ENCODE measurements around the gene YIPF4.
"Not testable (repeated sequence)": the region's sequence is repeated elsewhere in the genome, so short reads cannot be mapped to it uniquely, and the experiment has no call there.

Gene YIPF4

DNA sequence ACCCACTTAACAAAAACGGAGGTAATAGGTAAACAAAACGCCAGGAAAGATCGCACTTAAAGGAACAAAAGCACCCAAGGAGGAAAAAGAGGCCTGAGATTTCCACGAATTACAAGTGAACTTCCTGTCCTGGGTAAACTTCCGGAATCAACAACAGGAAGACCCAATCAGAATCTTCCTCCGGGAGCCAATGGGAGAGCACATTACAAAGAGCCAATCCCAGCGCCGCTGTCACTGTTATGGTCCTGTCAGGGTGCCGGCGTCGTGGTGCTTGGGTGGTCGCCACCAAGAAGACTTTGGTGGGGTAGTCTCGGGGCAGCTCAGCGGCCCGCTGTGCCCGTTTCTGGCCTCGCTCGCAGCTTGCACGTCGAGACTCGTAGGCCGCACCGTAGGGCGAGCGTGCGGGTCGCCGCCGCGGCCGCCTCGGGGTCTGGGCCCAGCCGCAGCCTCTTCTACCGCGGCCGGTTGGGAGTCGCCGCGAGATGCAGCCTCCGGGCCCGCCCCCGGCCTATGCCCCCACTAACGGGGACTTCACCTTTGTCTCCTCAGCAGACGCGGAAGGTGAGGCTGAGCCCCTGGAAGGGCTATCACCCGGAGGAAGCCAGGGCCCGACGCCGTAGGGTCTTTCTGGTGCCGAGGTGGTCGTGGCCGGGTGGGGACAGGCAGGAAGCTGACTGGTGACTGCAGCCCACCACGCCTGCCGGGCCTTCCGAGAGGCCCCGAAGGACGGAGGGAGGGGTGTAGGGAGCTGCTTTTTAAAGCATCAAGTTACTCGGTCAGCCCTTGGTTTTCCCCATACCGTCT is at the start of gene YIPF4:
Gene YIPF4, plus strand, starts transcription at position 231 of the 804 bp plus-strand sequence. Its CDS starts 252 bp downstream, at position 483.
- peak; percentile 94 for DNase-seq

DNA sequence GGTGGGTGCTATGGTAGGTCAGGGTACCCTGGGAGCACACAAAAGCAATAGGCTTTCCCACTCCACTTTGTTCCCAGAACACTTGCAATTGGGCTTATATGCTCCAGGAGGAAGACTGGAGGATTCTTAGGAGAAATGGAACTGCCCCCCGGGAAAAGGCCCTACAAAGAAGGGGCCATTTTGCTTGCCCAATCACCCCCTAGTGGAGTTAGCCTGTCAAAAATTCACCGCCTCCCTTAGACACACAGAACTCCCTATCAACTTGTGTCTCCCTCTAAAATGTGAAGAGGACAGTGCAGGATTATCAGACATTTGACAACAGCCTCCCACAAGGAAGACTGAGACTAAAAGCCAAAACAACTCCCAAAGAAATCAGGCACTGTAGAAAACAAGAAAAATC is 49.5 kb upstream of the YIPF4 start:
- DNase-seq = no peak

DNA sequence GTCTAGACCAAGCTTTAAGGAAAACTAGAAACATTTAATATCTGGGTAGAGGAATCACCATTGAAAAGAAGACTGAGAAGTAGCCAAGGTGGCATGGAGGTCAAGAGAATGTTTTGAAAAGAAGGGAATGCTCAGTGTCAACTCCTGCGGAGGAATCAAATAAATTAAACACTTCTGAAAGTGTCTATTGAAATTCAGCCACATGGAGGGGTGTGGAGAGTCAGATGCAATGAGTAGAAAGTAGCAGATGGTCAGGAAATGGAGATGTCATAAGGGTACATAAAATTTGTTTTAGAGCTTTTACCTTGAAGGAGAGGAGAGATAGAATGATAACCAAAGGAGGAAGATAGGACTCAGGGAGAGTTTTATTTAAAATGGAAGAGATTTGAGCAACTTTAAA is 48.1 kb upstream of the YIPF4 start:
- DNase-seq = no peak

DNA sequence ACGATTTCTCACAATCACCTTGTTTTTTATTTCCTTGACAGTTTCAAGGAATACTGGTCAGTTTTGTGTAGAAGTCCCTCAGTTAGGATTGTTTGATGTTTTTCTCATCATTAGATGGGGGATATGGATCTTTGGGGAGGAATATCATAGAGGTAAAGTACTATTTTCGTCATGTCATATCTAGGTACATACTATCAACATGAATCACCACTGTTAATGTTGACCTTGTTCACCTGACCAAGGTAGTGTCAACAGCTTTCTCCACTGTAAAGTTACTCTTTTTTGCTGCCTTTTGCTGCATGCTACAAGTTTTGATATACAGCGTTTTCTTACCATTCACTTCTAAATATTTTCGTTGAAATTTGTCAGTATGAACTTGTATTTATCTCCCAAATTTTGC is 45.7 kb upstream of the YIPF4 start:
- DNase-seq = no peak

DNA sequence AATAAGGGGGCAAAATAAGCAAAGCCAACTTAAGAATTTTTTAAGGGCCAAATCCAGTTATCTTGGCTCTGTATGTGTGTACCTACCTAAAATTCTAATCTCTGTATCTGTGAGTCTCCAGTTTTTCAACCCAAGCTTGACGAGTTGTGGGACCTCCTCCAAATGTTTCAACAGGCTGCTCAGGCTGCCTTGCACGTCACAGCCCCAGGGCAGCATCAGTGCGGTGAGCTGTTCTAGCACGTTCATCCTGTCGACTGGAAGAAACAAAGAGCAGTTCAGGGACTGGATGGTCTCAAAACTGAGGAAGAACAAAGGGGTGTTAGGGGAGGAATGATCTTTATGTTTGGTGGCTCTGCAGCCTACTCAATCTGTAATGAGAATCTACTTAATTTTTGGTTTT is 42.4 kb upstream of the YIPF4 start:
- no peak for DNase-seq

DNA sequence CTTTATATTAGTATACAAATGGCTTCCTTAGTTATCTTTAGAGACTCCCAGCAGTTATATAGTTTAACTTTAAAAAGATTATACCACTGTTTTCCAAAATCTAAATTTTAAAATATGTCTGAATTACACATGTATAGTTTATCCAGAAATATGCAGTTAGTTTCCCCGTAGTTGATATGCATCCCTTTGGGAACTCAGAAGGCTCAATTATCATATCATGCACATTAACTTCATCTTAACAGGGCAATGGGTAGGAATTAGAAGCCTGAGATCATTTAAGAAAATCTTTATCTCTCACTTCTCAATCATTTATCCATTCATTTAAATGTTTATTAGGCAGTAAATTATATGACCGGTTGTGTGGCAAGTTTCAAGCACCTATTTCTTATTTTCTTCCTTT is 40.2 kb upstream of the YIPF4 start:
- no peak for DNase-seq

DNA sequence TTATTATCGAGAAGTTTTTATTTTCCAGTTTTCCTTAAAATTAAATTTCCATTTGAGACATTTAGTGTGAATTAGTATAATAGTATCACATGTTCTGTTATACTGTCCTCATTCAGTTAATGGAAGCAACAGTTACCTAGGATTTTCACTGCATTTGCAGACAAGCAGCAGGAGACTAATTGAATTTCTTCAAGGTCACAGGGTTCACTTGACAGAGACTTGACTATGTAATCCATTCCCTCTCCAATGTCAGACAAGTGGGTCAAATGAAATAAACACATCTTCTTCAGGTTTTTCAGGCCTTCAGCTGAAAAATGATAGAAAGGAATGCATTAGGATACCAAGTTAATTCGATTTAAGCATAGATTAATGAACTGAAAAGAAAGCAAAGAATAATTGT is 39.7 kb upstream of the YIPF4 start:
- DNase-seq = no peak

DNA sequence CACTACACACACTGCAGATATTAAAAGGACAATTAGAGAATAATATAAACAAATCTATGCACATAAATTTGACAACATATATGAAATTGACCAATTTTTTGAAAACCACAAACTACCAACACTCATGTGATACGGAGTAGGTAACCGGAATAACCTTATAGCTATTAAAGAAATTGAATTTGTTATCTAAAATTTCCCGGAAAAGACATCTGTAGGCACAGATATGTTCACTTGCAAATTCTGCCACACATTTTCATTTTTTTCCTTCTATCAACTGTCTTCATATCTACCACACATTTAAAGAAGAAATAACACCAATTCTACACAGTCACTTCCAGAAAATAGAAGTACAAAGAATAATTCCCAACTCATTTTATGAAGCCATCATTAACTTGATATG is 35.4 kb upstream of the YIPF4 start:
- DNase-seq = no peak

DNA sequence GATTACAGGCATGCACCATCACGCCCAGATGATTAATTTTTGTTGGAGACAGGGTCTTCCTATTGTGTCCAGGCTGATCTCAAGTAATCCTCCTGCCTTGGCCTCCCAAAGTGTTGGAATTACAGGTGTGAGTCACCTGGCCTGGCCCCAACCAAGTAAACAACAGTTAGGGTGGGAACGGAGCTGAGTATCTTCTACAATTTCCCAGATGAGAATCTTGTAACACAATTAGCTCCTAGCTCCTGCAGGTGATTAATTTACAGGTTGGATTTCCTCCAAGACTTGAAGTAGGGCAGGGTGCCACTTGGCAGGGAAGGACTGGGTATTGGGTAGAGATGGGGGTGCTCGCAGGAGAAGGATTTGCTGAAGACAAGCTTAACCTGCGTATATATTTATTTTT is 30.8 kb upstream of the YIPF4 start:
- DNase-seq = no peak

DNA sequence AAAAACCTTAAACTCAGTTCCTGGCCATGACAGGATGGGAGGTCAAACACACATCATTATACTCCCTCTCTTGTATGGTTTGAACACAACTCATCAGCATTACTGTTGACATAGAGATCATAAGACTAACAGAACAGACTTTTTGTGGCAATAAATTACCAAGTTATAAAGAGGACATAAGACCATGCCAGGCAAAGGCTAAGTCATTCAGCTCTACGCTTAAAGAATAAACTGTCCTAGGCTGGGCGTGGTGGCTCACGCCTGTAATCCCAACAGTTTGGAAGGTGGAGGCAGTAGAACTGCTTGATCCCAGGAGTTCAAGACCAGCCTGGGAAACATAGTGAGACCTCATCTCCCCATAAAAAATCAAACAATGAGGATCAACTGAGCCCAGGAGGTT is 29.4 kb upstream of the YIPF4 start:
- DNase-seq = no peak

DNA sequence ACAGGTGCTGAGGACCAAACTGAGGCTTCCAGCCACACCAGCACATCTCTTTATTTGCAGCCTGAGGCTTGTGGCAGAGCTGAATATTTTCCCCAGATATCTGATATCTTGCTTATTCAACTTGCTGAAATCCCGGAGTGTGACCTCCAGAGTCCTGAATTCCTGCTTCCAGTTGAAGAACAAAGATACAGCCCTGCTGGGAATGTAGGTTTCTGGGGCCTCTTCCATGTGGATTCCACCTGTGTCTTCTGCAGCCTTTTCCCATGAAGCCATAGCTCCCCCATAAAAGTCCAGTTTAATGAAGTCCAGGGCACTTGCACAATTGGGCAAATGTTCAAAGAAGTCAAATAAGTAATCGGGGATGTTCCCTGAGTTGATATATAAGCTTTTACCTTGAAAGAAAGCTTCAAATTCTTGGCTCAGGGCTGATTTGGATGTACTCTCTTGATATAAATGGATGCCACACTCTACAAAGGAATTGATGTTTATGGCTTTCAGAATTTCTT is 27.9 kb upstream of the YIPF4 start:
- DNase-seq = no peak

DNA sequence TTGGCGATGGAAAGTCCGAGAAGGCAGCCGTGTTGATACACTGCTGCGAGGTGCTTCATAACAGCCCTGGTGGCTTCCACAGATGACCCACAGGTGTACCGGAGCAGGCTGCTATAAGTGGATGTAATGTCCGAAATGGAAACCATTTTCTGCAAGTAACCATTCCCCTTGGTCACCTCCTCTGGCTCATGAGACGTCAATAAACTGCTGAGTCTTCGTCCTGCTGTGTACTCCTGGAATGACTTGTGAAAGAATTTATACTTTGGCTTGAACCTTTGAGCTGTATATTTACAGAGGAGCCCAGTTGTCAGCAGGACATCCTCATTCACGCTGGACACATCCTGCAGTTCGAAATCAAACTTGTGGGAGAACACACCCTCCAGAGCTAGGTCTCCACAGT is 27.4 kb upstream of the YIPF4 start:
- no peak for DNase-seq

DNA sequence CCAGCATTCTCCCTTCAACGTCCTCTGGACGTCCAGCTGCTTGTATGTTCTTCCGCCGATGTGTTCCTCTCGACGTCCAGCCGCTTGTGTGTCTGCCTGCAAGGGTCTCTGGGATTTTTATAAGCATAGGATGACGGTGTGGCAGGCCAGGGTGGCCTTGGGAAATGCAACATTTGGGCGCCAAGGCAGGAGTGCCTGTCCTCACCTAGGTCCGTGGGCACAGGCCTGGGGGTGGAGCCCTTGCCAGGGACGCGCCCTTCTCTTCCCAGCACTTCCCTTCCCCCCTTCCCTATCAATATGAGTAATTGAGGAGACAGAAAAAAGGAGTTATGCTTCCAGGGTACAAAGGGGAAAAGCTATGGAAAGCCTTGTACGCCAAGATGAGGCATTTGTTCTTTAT is 19.5 kb upstream of the YIPF4 start:
- DNase-seq = no peak

DNA sequence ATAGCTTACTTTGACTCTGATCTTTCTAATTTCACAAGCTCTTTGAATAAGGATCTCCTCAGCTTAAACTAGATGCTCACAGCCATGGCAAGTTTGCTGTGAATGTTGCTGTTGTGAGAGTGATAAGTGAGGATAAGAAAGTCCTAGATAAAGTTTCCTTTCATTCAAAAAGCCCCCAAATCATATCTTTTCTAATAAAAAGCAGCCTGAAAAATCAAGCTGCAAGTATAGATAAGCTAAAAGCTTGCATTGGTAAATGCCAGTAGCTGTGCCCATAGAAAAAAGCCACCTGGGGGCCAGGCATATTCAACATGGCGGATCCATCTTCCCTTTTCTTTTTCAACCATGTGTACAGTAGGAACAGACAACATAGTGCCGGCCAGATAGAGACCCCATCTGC is 17.3 kb upstream of the YIPF4 start:
- no peak for DNase-seq

DNA sequence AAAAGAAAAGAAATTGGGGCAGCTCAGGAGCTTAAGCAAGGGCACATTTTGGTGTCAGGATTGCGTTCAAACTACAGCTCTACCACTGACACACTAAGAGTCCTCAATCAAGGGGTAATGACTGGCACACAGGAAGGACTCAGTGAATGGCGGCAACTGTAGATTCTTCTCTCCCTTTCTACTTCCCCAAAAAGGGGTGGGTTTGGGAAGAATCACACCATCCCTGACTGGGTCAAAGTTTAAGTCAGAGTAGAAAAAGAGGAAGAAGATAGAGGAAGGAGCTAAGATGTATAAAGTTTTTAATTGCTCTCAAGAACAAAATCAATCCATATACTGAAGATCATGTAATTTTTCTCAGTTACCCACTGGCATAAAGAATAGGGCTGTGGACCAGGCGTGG is 15.6 kb upstream of the YIPF4 start:
- no peak for DNase-seq

DNA sequence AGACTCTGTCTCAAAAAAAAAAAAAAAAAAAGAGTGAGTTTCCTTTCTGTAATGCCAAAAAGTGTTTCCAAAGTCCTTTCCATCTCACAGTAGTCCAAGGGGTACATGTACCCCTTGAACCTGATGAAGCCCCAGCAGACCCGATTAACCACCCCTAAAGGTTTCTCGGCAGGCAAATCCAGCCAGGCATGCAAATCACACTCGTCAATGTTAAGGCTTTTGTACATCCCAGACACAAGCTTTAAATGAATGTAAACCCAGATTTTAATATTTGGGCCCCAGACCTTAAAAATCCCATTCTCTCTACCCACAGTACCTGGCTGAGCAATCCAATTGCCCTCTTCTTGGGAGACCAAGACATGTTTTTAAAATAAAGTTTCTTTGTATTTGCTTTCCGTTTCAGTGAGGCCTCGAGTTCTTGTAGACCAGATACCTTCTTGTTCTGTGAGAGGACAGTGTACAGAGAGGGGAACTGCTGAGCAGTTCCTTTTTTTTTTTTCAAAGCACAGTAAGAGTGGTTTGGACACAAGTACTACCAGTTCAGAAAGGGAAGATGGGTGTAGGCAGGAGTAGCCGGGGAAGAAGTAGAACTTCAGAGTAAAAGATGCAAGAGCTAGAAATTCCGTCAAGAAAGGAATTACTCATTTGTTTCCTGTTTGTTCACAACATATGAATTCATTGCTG is 13.1 kb upstream of the YIPF4 start, which contains the start of gene NLRC4:
Gene NLRC4, minus strand, starts transcription at position 465 of the 684 bp plus-strand sequence. CDS start 8,111 bp downstream, outside the sequence.
- no peak for DNase-seq

DNA sequence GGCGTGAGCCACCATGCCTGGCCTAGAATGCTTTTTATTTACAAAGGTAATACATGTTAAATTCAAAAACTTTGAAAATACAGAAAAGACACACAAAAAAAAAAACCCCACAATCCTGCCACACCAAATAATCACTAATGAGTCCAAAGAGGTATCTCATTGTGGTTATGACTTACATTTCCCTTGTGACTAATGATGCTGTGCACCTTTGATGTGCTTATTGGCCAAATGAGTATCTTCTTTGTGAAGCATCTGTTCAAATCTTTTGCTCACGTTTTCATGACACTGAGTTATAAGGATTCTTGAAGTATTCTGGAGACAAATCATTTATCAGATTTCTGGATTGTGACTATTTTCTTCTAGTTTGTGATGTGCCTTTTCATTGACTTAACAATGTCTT is 6.6 kb upstream of the YIPF4 start:
- DNase-seq = no peak

DNA sequence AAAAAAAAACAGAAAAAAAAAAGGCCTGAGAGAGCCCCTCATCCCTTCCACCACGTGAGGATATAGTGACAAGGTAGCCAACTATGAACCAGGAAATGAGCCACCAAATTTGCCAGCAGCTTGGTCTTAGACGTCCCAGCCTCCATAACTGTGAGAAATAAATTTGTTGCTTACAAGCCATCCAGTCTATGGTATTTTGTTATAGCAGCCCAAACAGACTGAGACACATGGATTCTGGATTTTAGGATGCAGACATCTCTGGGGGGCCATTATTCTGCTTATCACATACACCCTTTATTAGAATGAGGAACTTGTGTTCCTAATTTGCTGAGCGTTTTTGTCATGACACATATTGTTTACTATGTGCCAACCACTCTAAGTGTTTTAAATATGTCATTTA is 5.4 kb upstream of the YIPF4 start:
- DNase-seq = no peak

DNA sequence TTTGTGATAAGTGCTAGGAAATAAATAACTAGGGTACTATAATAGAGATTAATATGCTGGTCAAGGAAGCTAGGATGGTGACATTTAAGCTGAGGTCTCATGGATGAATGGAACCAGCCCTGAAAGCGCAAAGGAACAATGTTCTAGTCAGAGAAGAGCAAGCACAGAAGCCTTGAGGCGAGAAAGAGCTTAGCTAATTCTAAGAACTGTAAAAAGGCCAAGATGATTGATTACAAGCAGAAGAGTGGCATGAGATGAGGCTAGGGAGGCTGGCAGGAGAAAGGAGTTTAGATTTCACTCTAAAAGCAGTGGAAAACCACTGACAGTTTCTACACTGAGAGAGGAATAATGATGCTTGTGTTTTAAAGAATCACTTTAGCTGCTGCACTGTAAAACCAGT is 3.4 kb upstream of the YIPF4 start:
- DNase-seq = no peak

DNA sequence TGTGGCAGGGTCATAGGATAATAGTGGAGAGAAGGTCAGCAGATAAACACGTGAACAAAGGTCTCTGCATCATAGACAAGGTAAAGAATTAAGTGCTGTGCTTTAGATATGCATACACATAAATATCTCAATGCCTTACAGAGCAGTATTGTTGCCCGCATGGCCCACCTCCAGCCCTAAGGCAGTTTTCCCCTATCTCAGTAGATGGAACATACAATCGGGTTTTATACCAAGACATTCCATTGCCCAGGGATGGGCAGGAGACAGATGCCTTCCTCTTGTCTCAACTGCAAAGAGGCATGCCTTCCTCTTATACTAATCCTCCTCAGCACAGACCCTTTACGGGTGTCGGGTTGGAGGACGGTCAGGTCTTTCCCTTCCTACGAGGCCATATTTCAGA is 1.9 kb upstream of the YIPF4 start:
- DNase-seq = not testable (repeated sequence)

DNA sequence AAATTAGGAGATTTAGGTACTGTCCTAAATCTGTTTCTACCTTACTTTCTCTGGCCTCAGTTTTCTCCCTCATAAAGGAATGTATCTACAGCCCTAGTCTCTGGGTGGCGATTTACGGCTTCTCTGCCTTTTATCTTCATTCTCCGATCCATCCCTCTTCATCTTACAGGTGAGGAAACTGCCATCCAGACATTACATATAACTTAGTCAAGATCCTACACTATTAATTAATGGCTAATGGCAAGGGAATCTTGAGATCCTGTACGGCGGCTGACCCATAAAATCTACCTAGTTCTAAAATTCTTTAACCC is 386 bp upstream of the YIPF4 start:
- DNase-seq = no peak

DNA sequence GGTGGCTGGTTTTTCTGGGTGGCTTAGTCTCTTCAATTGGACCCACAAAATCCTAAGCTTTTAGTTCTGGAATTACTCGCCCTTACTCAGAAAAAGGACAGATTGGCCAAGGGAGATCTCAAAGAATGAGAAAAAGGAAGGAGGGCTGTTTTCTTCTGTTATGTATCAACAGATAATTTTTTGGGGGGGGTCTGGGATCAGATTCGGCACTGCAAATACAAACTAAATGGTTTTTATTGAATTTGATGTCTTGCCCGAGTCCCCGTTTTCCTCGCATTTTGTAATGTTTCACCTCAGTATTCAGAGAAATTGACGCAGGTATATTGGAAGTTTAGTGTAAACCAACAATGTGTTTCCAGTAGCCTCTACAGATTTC is 762 bp downstream of the YIPF4 start:
- DNase-seq = no peak

DNA sequence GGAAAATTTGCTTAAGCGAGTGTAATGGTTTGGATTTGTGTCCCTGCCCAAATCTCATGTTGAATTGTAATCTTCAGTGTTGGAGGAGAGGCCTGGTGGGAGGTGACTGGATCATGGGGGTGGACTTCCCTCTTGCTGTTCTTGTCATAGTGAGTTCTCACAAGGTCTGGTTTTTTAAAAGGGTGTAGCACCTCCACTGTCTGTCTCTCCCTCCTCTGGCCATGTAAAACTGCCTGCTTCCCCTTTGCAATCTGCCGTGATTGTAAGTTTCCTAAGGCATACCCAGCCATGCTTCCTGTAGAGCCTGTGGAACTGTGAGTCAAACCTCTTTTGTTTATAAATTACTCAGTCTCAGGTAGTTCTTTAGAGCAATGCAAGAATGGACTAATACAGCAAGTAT is 6.6 kb downstream of the YIPF4 start:
- DNase-seq = no peak

DNA sequence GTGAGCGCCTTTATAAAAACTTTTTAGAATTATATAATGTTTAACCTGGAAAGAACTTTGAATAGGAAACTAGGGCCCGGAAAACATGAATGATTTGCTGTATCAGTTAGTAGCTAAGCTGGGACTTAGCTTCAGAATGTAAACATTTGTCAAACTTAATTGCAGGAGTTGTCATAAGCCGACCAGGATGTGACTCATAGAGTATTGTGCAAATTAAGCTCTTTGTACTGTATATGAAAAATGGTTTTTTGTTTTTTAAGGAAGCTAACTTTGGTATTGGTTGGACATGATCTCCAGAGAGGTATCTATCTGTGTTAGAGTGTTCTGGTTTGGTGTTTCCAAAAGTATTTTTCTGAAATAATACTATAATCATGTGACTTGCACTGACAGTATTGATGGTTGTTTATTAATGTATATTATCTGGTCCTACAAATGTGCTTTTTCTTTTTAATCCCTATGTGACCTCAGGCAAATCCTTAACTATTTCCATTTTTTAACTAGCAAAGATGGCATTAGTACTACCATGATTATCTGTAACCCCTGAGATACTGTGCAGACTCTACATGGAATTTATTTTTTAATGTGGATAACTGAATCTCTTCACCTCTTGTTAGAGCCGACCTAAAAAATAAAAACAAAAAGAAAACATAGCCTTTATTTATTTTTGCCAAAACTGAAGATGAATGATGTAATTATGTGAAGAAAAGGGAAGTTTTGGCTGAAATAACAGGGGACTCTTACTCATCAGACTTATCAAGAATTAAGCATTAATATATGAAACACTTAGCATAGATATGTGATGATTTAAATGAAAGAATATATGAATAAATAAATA is 11.7 kb downstream of the YIPF4 start:
- DNase-seq = no peak

Measured in activated effector memory CD4-positive, alpha-beta T cell treated with anti-CD3 and anti-CD28 coated beads, Interleukin-2, amount 50 U/mL, for 16 hours (primary cell).